GM19240 (cell line): Measurements from ENCODE around the gene DBX1.
"Not testable (repeated sequence)": the region's sequence is repeated elsewhere in the genome, so short reads cannot be mapped to it uniquely, and the experiment has no call there.

Source experiments
- DNase-seq: peaks from one replicate; pipeline ENCODE4 v3.0.0; 2011; ENCODE audit warnings: low spot score; ENCODE audit not compliant: insufficient read length

The DBX1 gene

GRCh38 chr11:20161923-20162744 is 1.9 kb upstream of the DBX1 start:
- DNase-seq = no peak

GRCh38 chr11:20161230-20161918 is 1.1 kb upstream of the DBX1 start:
- DNase-seq = no peak

DNA sequence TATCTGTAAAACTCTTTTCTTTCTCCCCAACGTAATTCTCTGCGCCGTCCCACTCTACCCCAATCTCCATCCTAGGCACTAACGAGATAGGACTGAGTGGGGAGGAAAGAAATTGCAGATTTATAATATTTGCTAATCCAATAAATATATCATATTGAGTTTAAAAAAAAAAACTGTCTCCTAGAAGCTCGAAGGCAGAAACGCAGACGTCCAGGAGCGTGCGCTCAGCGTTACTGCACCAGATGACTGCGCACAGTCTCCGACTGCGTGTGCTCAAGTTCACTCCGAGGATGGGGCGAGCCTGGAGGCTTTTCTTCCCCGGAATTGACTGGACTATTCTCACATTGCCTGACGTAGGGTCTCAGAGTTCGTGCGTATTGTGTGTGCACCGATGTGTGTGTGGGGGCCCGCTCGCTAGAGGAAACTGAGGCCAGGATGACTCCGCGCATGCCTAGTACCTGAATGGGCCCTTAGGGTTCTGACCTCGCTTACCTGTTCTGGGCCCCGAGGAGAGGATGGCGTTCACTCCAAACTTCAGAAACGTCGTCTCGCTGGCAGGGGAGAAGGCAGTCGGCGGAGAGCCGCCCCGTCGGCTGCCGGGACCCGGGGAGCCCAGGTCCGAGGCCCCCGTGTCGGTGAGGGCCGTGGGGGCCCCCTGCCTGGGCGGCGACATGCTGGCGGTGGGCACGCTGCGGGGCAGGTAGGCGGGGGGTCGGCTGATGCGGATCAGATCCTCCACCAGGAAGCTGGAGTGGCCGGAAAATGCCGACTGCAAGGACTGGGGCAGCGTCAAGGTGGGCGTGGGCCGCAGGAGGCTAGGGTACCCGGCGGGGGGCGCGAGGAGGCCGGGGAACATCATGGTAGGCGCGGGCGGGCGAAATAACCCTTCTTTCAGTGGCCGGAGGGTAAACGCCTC is 551 bp downstream of the DBX1 start:
- DNase-seq = no peak

GRCh38 chr11:20158597-20159257 is 1.5 kb downstream of the DBX1 start:
- no peak for DNase-seq

GRCh38 chr11:20157728-20158127 is 2.5 kb downstream of the DBX1 start:
- DNase-seq = no peak

DNA sequence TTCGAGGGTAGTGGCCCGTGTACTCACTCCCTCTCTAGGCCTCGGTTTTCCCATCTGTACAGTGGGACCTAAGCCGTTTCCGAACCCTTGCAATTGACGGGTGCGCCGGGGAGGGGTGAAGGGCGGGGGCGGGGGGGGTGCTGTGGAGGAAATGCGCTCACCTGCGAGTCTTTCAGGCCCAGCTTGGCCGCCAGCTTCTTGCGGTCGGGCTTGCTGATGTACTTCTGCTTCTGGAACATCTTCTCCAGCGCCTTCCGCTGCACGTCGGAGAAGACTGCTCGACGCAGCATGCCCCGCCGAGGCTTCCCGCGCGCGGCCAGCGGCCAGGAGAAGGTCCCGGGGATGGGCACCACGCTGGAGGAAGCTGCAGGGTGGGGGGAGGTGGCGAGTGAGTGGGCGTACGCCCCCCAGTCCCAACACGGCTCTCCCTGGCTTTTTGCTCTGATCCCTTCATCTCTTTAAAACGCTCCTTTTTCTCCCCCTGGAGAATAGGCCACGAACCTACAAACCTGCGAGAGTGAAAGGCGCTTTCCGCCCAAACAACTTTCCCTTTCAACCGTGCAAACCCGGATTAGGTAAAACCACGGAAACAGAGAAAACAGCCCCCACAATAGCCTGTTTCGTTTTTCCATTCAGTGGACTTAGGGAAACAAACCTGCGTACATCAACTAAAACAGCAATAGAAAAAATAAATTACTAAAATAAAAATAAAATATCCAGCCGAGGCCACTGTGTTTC is 3.2 kb downstream of the DBX1 start:
- no peak for DNase-seq

GRCh38 chr11:20156280-20156875 is 3.9 kb downstream of the DBX1 start:
- no peak for DNase-seq

DNA sequence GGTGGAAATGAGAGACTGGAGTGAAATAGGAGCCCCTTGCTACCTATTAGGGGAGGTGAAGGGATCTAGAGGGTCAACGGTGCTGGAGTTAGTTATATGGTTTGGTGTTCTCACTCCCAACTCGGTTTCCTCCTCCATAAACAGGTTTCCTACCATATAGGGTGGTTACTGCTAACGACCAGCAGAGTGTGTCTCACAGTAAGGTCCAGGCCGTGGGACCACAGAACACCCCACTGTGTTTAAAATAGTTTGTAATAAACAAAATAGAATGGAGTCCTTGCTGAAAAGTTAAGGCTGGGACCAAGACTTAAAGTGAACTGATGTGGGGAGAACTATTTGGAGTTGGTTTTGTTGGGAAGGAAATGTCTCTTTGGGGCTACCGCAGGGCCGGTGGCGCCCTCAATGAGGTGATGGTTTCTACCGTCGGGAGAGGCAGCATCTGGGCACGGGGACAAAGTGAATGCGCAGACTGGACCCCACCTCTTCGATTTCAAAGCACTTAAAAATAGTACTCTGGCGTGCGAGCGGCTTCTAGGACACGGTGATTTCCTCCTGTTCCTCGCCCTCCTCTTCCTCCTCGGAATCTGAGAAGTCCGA is 4.5 kb downstream of the DBX1 start:
- DNase-seq = no peak

GRCh38 chr11:20154381-20154780 is 5.9 kb downstream of the DBX1 start:
- no peak for DNase-seq

- DNase-seq = no peak
Observed at GRCh38 chr11:20138707-20139106, 21.6 kb downstream of the DBX1 start.

GRCh38 chr11:20137637-20138036 is 22.6 kb downstream of the DBX1 start:
- no peak for DNase-seq

DNA sequence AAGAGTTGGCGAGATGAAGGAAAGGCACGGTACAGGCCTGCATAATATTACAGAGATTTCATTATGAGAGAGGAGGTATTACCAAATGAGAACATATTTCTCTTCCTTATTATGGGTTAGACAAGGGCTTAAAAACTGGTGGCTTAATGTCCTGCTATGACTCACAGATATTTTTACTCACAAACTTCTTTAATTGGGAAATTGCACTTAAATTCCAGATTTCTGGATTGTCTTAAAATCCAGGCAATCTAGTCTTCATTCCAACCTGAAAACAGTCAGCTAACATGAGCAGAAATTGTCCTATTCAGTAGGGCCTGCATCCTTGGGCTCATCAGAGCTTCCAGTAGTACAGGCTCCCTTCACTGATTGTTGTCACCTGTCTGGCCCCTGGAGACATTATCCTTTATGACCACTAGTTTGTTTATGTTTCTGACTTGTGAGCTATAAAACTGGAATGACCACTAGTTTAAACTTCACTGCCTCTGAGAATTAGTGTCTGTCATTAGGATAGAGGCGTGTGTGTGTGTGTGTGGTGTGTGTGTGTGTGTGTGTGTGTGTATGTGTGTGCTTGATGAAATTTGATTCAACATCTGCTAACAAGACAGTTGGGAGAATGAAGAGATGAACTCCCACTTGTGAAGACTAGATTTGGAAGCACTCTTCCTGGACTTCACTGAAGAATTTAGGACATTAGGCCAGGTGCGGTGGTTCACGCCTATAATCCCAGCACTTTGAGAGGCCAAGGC is 25.1 kb downstream of the DBX1 start:
- no peak for DNase-seq

- DNase-seq = no peak
Observed at GRCh38 chr11:20132667-20133039, 27.6 kb downstream of the DBX1 start.

GRCh38 chr11:20131788-20132666 is 28.2 kb downstream of the DBX1 start:
- DNase-seq = no peak

GRCh38 chr11:20129665-20130064 is 30.6 kb downstream of the DBX1 start:
- no peak for DNase-seq

DNA sequence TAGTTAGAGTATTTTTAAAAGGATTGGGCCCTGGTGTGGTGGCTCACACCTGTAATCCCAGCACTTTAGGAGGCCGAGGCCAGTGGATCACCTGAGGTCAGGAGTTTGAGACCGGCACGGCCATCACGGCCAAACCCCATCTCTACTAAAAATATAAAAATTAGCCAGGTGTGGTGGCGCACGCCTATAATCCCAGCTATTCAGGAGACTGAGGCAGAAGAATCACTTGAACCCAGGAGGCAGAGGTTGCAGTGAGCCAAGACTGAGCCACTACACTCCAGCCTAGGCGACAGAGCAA is 31.8 kb downstream of the DBX1 start:
- not testable (repeated sequence) for DNase-seq

DNA sequence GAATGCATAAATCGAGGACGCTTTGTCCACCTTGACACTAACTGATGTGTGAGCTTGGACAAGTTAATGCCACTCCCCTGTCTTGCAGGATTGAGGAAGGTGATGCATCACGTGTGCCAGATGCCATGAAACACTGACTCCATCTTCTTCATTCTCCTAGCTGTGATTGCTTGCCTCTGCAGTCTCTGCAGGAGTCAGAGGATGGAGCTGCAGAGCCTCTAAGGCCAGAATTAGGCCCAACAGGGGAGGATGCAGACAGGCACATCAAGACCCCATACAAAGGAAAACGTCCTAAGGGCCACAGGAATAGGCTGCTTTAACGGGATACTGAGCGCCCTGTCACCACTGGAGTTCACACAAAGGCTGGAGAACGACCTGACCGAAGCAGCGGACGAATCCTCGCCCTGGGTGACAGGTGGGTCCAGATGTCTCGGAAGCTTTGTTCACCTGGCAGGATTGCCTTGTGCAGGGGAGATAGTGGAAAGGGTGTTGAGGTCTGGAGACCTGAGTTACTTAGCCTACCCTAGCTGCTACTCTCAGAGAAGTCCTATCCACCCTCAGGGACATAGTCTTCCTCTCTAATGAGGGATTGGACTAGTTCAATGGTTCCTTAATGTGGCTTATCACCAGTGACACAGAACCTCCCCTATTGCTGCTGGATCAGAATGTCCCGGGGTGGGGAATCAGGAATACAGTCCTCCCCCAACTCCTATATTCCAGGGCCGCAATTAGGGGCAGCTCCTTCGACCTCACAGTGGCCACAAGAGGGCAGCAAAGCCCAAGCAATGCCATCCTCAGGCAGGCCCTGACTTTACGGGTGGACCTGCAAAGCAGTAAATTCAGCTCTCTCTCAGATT is 32.4 kb downstream of the DBX1 start:
- peak; percentile 60 for DNase-seq
